HG03095 (cell line): ENCODE results near the gene GRAMD2A.
A peak's percentile ranks its signal among the peaks of the same experiment; 100 is the strongest.

Experiments used
- ATAC-seq: cut with Tn5 transposase; IDR thresholded peaks from one replicate; pipeline ENCODE4 v1.9.1; 2021; ENCODE audit warnings: moderate library complexity; ENCODE audit not compliant: unreplicated experiment

The GRAMD2A gene

DNA sequence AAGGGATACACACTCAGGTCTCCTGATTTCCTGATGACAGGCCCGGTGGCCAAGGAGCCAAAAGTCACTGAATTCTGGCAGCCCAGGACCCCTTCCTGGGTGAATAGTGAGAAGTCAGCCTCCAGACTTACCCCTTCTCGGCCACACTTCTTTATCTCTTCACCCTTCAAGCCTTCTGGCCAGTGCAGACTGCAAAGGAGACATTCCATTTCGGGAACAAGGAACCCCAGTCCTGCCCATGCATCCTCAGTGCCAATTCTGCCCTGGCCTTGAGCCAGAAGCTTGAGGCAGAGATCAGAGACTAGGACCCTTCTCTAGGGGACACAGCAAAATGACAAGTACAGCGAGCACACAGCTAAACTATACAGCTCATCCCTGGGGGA is 28.8 kb downstream of the GRAMD2A start:
- ATAC-seq = no peak

DNA sequence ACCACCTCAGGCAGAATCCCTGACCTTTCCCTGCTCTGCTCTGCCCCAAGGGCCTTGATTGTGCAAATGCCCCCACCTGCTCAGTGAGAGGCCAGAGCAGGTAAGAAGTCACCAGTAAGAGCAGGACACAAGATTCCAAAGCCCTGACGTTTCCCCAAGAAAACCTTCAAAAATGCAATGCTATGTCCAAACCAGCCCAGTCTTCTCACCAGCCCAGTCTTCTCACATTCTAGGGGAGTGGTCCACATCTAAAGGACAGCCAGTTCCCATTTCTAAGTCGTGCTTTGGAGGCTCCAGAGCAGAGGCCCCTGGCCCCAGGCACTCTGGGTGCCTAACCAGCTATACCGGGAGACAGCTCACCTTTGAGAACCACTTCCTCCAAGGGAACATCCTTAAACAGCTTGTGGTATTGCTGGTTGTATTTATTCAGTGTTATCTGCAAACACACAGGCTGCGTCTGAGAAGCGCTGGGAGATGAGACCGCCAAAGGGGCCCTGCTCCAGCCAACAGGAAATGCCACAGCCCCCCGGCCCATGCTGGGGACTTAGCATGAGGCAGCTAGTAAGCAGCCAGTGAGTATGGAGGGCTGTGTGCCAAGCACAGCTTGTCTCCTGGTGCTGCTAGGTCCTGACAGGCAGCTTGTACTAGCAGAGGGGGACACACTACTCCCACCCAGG is 29.3 kb downstream of the GRAMD2A start:
- ATAC-seq = no peak

DNA sequence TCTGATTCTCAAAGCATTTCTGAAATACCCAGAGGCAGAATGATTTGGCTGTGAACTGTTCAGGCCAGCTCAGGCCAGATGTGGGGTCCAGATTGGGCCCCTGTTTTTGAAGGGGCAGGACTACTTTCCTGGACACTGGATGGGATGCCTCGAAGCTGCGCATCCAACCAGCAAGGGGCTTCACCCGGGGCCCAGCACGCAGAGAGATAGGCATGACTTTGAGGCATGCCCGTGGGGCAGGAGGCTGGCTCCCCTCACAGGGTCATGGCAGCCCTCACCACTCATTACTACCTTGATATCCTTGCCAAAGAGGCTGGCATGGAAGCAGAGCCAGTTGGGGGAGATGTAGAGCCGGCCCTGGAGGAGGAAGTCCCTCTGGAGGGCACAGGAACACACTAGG is 30.1 kb downstream of the GRAMD2A start:
- ATAC-seq = no peak

DNA sequence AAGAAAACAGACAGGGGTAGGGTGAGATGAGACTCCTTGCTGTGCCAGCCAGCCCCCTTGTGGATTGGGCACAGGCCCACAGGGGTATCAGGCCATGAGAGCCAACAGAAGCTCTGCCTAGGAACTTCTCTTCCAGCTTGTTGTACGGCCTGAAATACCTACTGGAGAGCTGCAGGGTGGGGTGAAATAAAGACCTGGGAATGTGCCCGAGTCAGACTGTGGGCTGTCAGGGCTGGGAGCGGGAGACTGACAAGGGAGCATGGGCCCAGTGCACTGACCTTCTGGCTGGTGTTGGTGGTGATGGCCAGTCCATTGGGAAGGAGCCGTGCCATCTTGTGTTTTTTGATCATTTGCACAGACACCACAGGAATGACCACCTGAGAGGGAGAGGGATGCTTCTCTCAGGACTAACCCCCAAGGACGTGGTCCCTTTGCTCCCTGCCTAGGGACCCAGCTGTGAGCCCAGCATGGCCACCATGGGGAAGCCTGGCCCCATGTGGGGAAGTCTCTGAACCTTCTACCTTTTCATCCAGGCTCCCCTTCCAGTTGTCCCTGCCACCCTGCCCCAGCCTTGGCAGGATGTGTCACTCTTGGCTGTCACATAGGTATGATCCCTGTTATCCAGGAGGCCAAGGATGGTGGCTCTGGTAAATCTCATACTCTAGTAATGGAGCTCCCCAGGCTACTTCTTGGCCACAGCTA is 30.7 kb downstream of the GRAMD2A start:
- ATAC-seq = no peak

DNA sequence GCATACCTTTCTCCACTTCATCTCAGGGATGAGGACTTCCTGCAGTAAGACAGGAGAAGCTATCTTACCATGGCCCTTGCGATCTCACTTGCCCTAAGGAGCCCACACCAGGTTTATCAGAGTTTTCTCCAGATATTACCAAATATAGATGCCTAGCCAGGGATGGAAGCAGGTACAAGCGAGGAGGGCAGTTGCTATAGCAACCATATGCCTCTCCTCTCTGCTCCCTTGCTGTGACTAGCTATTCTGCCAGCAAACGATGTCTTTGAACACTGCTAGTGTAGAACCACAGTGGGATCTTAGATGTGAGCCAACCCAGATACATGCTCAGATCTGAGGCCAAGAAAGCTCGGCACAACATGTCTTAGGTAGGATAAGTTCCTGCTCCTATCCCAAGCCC is 33.9 kb downstream of the GRAMD2A start:
- ATAC-seq = no peak

DNA sequence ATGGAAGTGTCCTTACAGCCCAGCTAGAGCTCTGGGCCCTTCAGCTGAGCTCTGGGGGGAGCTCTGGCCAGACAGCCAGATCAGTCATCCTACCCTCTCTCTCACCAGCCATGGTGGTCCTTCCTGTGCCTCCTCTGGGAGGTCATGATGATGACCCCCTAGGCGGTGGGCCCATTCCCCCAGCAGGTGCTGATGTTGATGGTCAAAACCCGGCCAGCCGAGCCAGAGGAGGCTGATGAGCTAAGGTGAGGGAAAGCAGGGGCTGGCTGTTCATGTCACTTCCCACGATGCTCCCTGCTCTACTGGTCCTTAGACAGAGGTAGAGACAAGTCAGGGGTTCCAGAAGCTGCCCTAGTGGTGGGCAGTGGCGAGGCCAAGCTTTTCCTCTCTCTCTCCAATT is 35.0 kb downstream of the GRAMD2A start:
- ATAC-seq = no peak

DNA sequence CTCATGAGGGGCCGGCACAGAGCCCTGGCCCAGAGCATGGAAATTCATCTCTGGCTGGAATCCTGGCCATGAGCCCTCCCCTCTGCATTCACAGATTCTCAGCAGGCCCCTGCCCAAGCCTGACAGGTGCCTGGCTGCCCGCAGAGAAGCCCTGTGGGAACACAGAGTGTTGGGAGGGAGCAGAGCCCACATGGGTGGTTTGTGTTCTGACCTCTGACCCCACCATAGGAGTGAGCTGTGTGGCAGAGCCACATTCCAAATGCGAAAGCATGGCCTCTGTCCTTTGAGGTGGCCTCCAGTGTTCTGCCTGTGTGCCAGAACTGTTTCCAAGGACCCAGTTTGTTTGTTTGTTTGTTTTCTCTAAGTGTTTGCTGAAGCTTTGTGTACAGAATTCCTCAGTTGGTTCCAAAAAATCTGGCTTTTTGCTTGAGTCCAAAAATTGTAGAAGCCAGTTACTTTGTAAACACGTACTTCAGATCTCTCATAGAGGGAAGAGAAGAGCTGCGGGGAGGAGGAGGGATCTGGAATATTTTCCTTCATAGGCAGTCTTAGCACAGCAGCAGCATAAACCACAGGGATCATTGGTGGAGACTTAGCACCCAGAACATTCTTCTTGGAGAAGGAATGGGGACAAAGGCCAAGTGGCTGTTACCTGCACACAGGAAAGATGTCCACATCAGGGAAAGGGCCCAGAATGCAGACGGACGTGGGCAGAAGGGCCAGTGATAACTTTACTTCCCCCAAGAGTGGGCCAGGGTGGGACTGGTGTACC is 36.0 kb downstream of the GRAMD2A start:
- no peak for ATAC-seq

DNA sequence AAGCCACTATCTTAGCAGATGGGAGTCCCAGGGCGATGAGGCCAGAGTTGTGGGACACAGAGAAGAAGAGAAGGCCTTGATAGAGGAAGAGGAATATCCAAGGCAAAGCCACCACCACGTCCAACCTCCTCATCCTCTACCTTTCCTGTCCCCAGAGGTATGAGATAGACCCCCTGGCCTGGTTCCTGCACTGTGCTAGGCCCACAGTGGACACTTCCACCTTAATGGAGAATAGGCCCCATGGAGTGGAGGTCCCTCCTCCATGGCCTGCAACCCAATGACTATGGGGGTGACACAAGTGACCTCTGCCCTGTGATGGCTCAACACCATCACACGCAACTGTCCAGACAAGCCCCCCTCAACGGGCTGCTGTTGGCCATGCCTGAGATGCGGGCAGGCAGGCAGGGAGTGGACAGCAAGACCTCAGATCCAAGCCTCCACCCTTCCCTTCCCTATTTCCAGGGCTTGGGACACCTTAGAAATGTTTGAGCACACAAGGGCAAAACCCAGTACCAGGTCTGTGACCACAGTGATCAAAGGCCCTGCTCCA is 36.8 kb downstream of the GRAMD2A start:
- ATAC-seq = no peak

DNA sequence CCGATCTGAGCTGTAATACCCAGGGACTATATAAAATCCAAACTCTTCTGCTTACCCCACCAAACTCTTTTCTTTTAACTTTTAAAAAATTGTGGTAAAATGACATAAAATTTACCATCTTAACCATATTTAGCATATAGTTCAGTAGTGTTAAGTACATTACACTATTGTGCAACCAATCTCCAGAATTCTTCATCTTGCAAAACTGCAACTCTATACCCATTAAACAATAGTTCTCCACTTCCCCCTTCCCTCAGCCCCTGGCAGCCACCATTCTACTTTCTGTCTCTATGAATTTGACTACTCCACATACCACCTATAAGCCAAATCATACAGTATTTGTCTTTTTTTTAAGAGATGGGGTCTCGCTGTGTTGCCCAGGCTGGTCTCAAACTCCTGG is 40.7 kb downstream of the GRAMD2A start:
- ATAC-seq = no peak

DNA sequence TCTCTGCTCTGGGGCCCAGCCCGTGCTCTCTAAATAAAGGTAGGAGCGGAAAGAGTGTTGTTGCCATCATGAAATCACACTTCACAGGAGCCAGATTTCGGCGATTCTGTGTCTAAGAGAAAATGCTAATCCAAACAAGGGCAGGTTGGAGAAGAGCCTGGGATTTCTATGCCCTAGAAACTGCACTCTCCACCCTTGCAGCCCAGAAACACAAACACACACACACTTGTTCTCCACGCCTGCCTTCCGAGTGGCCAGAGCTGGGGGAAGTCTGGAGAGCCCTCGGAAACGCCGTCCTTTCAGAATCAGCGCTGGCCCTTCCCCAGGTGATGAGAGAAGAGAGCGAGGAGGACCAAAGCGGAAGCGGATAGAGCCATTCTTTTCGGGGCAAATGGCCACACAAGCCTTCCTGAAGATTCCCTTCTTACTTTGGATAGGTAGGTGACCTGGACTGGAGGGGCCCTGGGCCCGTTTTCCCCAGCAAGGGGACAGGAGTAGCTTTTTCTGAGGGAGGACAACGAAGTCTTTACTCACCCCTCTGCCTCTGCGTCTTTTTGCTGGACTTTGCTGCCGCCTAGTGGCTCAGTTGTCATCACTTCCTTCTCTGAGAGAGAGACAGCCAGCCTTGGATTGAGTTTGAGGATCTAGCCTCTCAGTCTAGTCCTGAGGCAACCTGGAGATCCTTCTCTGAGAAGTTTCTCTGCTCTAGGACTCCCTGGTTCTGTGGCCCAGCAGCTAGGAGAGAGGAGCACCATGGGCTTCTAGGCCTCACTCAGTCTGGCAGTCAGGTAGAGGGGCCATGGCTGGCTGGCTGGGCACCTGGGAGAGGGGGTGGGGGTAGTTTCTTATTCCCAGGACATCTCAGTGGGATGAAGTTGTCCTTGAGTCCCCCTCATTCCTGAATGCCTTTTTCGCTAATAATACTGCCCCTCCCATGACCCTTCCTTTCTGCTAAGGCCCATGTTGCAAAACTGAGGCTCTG is 41.7 kb downstream of the GRAMD2A start:
- peak; percentile 70 for ATAC-seq

DNA sequence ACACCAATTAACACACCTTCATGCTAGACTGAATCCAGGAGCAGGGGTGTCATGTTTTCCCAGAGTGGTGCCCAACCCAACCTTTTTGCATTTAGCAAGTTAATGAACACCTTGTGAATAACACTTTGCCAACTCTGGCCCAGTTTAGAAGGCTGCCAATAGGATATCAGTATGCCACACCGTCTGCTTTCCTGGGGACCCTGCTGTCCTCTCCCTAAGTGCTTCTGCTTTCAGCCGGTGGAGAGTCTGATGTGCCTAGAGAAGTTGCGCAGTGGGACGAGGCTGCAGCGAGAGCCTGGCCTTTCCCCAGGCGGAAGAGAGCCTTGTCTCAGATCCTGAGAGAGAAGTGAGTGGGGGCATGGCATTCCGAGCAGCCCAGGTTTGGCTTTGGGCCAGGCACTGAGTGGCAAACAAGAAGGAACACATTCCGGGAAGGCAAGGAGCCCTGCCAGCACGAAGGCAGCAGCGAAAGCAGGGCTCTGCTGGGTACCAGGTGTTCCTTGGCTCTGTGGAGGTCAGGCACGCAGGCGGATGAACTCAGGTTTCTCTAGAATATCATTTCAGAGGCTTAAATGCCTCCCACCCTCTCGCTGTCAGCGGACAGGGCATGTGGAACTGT is 42.5 kb downstream of the GRAMD2A start:
- no peak for ATAC-seq

DNA sequence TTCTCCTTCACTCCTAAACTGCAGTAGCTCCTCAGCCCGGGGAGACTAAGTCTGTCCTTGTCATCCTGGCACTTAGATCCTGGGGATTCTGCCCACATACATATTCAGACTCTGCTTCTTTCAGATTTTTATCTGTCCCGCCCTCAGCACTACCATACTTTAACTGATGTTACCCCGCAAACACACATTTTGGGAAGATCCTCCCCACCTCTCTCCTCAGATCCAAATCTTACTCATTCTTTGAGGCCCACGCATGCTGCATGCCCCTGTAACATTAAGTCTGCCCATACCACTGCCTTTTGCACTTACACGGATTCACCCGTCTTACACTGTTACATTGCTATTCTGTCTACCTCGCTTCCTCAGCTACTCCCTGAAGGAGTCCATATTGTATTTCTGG is 43.3 kb downstream of the GRAMD2A start:
- no peak for ATAC-seq

DNA sequence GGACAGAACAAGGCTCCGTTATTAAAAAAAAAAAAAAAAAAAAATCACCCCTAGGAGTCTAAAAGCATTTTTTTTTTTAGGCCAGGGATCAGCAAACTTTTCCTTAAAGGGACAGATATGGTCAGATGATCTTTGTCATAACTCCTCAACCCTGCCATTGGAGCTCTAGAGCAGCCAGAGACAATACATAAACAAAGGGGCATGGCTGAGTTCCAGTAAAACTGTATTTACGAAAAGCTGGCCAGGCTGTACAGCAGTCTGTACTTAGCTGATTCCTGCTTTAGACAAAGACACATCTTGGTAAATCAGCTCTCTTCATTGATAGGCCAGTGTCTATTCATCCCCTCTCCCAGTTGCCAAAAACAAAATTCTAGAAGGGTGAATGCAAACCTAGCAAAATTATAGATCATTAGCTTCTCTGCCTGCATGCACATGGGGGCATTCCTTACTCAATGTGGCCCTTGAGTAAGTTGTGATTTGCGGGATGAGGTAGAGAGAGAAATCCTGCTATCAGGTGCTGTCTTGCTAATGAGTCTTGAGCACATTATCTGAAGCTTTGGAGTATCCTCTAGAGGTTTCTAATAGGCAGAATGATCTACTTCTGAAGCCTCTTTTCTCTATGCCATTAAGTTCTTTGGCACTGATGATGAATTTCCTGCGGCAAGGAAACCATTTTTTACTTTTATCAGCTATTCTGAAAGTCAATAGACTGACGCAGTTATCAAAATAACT is 44.2 kb downstream of the GRAMD2A start:
- no peak for ATAC-seq

DNA sequence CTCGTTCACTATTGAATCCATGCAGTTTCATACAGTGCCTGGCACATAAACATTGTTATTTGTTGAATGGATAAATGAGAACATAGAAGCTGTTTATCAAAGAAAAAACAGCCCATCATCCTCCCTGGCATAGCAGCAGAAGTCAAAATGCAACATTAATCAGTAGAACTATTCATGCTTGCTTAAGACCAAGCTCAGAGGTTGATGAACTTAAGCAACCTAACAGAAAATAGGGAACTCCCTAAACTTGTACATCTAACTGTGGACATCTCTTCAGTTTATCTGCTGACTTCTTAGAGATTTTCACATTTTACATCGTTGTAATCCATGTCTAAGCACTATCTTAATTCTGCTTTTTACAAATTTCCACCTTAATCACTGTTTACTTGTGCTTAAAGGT is 50.2 kb downstream of the GRAMD2A start:
- no peak for ATAC-seq

DNA sequence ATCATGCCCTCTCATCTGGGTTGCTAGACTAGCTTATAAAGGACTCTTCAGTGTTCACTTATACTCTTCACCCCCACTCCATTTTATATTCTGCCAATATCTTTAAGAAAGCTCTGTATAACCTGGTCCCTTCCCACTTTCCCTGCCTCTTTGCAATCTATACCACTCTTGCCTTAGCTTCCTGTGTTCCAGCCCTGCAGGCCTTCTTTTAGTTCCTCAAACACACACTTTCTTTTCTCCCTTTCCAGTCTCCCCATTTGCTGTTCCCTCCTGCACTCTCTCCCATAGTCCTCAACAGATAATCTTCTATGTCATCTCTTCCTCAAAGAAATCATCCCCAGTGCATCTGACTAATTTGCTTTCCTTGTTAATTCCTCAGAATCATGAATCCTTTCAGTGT is 50.7 kb downstream of the GRAMD2A start:
- no peak for ATAC-seq

DNA sequence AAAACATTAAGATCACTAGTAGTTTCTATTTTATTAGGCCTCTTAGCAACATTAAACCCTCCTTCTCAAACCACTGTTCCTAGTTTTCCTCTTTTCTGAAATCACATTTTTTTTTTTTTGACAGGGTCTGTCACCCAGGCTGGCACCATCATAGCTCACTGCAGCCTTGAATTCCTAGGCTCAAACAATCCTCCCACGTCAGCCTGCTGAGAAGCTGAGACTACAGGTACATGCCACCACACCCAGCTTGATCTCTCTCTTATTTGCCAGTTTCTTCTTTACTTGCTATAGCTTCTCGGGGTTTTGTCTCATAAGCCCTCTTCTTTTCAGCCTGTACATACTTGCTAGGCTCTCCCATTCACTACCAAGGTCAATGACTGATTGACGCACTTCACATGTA is 51.4 kb downstream of the GRAMD2A start:
- ATAC-seq = no peak

DNA sequence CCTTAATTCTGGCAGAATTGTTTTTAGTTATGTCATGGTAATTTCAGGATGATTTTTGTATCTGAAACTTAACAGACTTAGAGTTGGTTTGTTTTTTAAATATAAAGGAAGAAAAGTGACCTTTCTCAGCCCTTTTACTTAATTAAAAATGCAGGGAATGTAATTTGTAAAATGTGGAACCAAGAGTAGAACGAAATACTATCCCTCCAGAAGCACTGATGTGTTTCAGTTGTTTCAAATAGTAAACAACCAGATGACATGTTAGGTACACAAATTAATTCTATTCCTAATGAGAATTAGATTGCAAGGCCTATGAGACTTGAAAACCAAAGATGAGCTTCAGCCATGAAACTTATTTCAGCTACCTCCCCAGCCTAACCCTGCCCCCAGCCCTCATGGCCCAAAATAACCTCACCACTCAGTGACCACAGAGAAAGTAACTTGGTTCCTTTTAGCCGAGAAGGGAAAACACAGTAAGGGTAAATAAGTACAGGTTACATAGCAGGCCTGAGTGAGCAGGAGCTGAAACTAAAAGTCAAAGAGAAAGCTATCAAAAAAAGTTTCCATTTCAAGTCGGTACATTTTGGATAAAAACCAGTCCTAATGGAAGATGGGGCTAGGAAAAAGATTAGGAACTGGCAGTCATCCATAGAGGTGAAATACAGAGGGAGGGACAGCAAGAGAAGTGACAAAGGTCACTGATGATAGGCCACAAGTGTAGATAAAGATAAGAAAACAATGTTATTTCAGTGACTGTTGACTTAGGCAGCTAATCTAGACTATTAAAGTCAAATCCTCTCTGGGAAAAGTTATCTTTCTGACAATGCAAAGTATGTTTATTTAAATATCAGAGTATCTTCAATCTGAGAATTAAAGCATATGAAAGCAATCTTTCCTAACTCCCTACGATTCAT is 56.2 kb downstream of the GRAMD2A start:
- ATAC-seq = peak; percentile 100

DNA sequence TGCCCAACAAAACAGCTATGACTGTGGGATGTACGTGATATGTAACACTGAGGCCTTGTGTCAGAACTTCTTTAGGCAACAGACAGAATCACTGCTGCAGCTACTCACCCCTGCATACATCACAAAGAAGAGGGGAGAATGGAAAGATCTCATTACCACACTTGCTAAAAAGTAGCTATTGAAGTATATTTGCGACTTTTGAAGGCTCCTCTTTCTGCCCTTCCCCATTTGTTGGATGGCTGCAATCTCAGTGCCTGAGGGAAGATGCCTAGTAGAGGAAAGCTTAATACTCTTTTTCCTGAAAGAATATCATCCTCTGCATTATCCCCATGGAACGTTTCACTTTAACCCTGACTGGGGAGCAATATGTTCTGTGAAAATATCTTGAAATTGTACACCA is 57.5 kb downstream of the GRAMD2A start:
- no peak for ATAC-seq

DNA sequence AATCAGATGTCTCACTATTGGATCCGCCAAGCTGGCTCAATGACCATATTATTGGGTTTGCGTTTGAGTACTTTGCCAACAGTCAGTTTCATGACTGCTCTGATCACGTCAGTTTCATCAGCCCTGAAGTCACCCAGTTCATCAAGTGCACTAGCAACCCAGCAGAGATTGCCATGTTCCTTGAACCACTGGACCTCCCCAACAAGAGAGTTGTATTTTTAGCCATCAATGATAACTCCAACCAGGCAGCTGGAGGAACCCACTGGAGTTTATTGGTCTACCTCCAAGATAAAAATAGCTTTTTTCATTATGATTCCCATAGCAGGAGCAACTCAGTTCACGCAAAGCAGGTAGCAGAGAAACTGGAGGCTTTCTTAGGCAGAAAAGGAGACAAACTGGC is 57.9 kb downstream of the GRAMD2A start:
- no peak for ATAC-seq
